KOPT-K1 (cell line): Measurements from ENCODE around the gene HERC2.
"Not testable (repeated sequence)": the region's sequence is repeated elsewhere in the genome, so short reads cannot be mapped to it uniquely, and the experiment has no call there.

Experiments
- H3K27ac ChIP-seq: fragments of 200-600 bp; sonication (generic); 2 replicates; pipeline ENCODE4 v1.5.1; 2016; ENCODE audit warnings: antibody characterized with exemption, mild to moderate bottlenecking, low read depth, low read length; ENCODE audit not compliant: poor library complexity, severe bottlenecking
- H3K36me3 ChIP-seq: fragments of 200-600 bp; sonication (generic); 2 replicates; pipeline ENCODE4 v1.5.1; 2017; ENCODE audit warnings: antibody characterized with exemption, mild to moderate bottlenecking, low read length, moderate library complexity; ENCODE audit not compliant: insufficient read depth
- H3K9me3 ChIP-seq: fragments of 200-600 bp; sonication (generic); 2 replicates; pipeline ENCODE4 v1.5.1; 2017; ENCODE audit warnings: antibody characterized with exemption, low read length, mild to moderate bottlenecking; ENCODE audit not compliant: insufficient read depth, poor library complexity, severe bottlenecking

Gene HERC2

GRCh38 chr15:28264166-28264565 is 57.8 kb downstream of the HERC2 start:
- Histone ChIP-seq H3K9me3 (no peaks in the 10 kb centered on the region), H3K27ac (no peak overlapping the region), H3K36me3 (peaks cover 88% of the 10 kb centered on the region)

- Histone ChIP-seq H3K9me3 (no peaks in the 10 kb centered on the region), H3K27ac (no peak overlapping the region), H3K36me3 (peaks cover 74% of the 10 kb centered on the region)
These were observed 59.5 kb downstream of the HERC2 start for GRCh38 chr15:28262438-28262837.

- H3K27ac ChIP-seq: no peak overlapping the region
- peaks cover 66% of the 10 kb centered on the region for H3K36me3 ChIP-seq
- H3K9me3 ChIP-seq: no peaks in the 10 kb centered on the region
These were observed 61.3 kb downstream of the HERC2 start for GRCh38 chr15:28260722-28261121.

- H3K27ac ChIP-seq: no peak overlapping the region
- peaks cover 66% of the 10 kb centered on the region for H3K36me3 ChIP-seq
- no peaks in the 10 kb centered on the region for H3K9me3 ChIP-seq
These were observed 61.7 kb downstream of the HERC2 start for GRCh38 chr15:28260317-28260716.

GRCh38 chr15:28255965-28256364 is 66.0 kb downstream of the HERC2 start:
- Histone ChIP-seq H3K9me3 (no peaks in the 10 kb centered on the region), H3K36me3 (peaks cover 66% of the 10 kb centered on the region)

GRCh38 chr15:28252831-28253230 is 69.1 kb downstream of the HERC2 start:
- no peak overlapping the region for H3K27ac ChIP-seq
- peaks cover 3% of the 10 kb centered on the region for H3K9me3 ChIP-seq
- peaks cover 74% of the 10 kb centered on the region for H3K36me3 ChIP-seq

More at GRCh38 chr15:28255965-28256364, 66.0 kb downstream of the HERC2 start:
- no peak overlapping the region for H3K27ac ChIP-seq

GRCh38 chr15:28246605-28247004 is 75.4 kb downstream of the HERC2 start:
- Histone ChIP-seq H3K27ac (no peak overlapping the region), H3K9me3 (peaks cover 14% of the 10 kb centered on the region), H3K36me3 (peaks cover 76% of the 10 kb centered on the region)

GRCh38 chr15:28243901-28244300 is 78.1 kb downstream of the HERC2 start:
- no peak overlapping the region for H3K27ac ChIP-seq
- peaks cover 11% of the 10 kb centered on the region for H3K9me3 ChIP-seq
- H3K36me3 ChIP-seq: peaks cover 63% of the 10 kb centered on the region

GRCh38 chr15:28243399-28243798 is 78.6 kb downstream of the HERC2 start:
- peaks cover 61% of the 10 kb centered on the region for H3K36me3 ChIP-seq
- no peak overlapping the region for H3K27ac ChIP-seq
- peaks cover 11% of the 10 kb centered on the region for H3K9me3 ChIP-seq

- not testable (repeated sequence) for H3K9me3 ChIP-seq, H3K27ac ChIP-seq
- peaks cover 35% of the 10 kb centered on the region for H3K36me3 ChIP-seq
These were observed 83.7 kb downstream of the HERC2 start for GRCh38 chr15:28238296-28238695.

GRCh38 chr15:28231743-28232142 is 90.2 kb downstream of the HERC2 start:
- H3K9me3 ChIP-seq, H3K27ac ChIP-seq: not testable (repeated sequence)
- peaks cover 22% of the 10 kb centered on the region for H3K36me3 ChIP-seq

GRCh38 chr15:28231336-28231735 is 90.6 kb downstream of the HERC2 start:
- H3K36me3 ChIP-seq: peaks cover 22% of the 10 kb centered on the region
- H3K9me3 ChIP-seq, H3K27ac ChIP-seq: not testable (repeated sequence)

- not testable (repeated sequence) for H3K9me3 ChIP-seq, H3K27ac ChIP-seq
- H3K36me3 ChIP-seq: peaks cover 11% of the 10 kb centered on the region
These were observed 92.9 kb downstream of the HERC2 start for GRCh38 chr15:28228990-28229640.

GRCh38 chr15:28228096-28228495 is 93.9 kb downstream of the HERC2 start:
- Histone ChIP-seq H3K27ac (no peak overlapping the region), H3K9me3 (no peaks in the 10 kb centered on the region), H3K36me3 (peaks cover 11% of the 10 kb centered on the region)

GRCh38 chr15:28227303-28227702 is 94.7 kb downstream of the HERC2 start:
- H3K36me3 ChIP-seq: peaks cover 15% of the 10 kb centered on the region
- not testable (repeated sequence) for H3K9me3 ChIP-seq, H3K27ac ChIP-seq

GRCh38 chr15:28222612-28223011 is 99.4 kb downstream of the HERC2 start:
- not testable (repeated sequence) for H3K9me3 ChIP-seq, H3K27ac ChIP-seq
- H3K36me3 ChIP-seq: peaks cover 23% of the 10 kb centered on the region
